Measurements from ENCODE around the gene IFITM5. TPM values are rescaled to one million over a fixed set of nuclear protein-coding genes. Genes with fewer than 3 reads are reported as not detected.
A peak's percentile ranks its signal among the peaks of the same experiment; 100 is the strongest.

IFITM5 gene
- total and polyA plus RNA-seq, 12 donors: not detected

DNA sequence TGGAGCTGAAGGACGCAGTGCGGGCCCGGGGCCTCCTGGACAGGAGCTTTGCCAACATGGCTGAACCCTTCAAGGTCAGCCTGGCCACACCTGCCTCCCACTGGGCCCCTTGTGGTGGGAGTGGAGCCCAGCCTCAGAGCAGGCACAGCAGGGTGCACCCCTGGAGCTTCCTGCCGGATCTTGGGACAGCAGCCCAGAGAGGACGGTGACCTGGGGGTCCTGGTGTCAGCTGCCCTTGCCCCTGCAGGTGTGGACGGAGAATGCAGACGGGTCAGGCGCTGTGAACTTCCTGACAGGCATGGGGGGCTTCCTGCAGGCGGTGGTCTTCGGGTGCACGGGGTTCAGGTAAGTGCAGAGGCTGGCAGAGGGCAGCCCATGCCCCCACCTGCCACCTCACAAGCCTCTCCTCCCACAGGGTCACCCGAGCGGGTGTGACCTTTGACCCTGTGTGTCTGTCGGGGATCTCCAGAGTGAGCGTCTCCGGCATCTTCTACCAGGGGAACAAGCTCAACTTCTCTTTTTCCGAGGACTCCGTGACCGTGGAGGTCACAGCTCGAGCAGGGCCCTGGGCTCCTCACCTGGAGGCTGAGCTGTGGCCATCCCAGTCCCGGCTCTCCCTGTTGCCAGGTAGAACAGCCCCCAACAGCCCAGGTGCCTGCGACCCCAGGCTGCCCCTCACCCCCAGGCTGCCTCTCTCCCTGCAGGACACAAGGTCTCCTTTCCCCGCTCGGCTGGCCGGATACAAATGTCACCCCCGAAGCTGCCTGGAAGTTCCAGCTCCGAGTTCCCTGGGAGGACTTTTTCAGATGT, 5.3 kb downstream of the IFITM5 start:
- peaks cover 0 to 36% (median 13%) of the 10 kb centered on the region in 7 donors for H3K27me3 ChIP-seq
- no peaks in the 10 kb centered on the region for H3K9me3 ChIP-seq
- intact Hi-C loops (cut with DNase I): no loop called here
- DNase-seq: peak in 1 of 2 donors; percentile 9
- no peak for ATAC-seq
- WGBS, 2 donors: 91 to 92% methylated on average over 26 to 27 of the region's 27 CpGs
- H3K27ac ChIP-seq: no peak overlapping the region
- peaks cover 0 to 33% (median 16%) of the 10 kb centered on the region in 9 donors for H3K4me1 ChIP-seq
- peaks cover 0 to 33% (median 0%) of the 10 kb centered on the region in 9 donors for H3K36me3 ChIP-seq
- TF ChIP-seq, protein P1, sequence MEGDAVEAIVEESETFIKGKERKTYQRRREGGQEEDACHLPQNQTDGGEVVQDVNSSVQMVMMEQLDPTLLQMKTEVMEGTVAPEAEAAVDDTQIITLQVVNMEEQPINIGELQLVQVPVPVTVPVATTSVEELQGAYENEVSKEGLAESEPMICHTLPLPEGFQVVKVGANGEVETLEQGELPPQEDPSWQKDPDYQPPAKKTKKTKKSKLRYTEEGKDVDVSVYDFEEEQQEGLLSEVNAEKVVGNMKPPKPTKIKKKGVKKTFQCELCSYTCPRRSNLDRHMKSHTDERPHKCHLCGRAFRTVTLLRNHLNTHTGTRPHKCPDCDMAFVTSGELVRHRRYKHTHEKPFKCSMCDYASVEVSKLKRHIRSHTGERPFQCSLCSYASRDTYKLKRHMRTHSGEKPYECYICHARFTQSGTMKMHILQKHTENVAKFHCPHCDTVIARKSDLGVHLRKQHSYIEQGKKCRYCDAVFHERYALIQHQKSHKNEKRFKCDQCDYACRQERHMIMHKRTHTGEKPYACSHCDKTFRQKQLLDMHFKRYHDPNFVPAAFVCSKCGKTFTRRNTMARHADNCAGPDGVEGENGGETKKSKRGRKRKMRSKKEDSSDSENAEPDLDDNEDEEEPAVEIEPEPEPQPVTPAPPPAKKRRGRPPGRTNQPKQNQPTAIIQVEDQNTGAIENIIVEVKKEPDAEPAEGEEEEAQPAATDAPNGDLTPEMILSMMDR (IDR thresholded peaks at IDR 0.05): no peak
- H3K4me3 ChIP-seq: no peak overlapping the region

DNA sequence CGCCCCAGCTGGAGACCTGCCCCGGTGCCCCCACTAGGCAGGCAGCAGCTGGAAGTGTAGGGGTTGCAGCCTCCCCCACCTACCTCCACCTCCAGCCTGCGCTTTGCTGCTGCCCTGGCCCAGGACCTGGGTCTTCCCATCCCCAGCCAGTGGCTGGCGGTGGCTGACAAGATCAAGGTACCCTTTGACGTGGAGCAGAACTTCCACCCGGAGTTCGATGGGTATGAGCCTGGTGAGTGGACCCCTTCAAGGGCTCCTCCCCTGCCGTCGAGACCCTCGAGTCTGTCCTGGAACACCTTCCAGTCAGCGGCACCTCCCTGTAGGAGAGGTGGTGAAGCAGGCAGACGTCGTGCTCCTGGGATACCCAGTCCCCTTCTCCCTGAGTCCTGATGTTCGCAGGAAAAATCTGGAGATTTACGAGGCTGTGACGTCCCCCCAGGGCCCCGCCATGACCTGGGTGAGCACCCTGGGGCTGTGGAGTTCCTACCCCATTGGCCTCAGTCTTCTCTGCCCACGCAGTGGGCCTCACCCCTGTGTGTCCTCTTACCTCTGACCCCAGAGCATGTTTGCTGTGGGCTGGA, 6.0 kb downstream of the IFITM5 start:
- no peaks in the 10 kb centered on the region for H3K9me3 ChIP-seq
- no peak overlapping the region for H3K27ac ChIP-seq
- intact Hi-C loops (cut with DNase I): no loop called here
- peaks cover 3 to 28% (median 19%) of the 10 kb centered on the region in 9 donors for H3K4me1 ChIP-seq
- H3K36me3 ChIP-seq: peaks cover 0 to 33% (median 0%) of the 10 kb centered on the region in 9 donors
- 79 to 86% methylated on average over 18 of the region's 18 CpGs for whole genome bisulfite sequencing, 2 donors
- ATAC-seq: no peak
- H3K4me3 ChIP-seq: no peak overlapping the region
- peaks cover 0 to 31% (median 8%) of the 10 kb centered on the region in 7 donors for H3K27me3 ChIP-seq
- TF ChIP-seq, protein P1 (IDR thresholded peaks at IDR 0.05): no peak
- peak in 1 of 2 donors; percentile 6 for DNase-seq

DNA sequence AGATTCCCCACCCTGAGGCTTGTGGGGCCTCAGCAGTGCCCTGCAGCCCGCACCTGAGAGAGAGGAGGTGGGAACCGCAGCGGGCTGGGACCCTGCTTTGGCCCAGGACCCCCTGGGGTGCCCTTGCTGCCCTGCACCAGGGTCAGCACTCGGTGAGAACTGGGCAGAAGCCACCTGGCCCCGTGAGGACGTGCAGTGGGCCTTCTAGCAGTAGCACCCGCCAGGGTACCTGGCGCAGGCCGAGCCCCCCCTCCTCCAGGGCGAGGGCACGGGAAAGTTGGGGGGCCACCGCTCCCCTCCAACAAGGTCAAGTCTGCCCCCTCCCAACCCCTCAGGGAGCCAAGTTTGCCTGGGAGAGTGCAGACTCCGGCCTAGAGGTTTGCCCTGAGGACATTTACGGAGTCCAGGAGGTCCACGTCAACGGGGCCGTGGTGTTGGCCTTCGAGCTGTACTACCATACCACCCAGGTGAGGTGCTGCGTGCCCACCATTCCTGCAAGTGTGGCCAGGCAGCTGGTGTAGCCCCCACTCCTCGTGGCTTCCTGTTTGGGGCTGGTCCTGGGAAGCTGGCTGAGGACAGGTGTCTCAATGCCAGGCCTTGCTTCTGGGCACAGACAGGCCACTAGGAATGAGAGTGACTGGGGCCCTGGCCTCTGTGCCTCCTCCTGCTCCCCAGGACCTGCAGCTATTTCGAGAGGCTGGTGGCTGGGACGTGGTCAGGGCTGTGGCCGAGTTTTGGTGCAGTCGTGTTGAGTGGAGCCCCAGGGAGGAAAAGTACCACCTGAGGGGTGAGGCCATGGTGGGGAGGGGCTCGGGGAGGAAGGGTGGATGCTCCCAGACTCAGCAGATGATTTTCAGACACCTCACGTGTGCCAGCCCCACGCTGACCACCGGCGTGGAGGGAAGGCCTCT, 6.9 kb downstream of the IFITM5 start:
- TF ChIP-seq, protein P1 (IDR thresholded peaks at IDR 0.05): no peak
- Histone ChIP-seq H3K4me1 (peaks cover 3 to 26% (median 19%) of the 10 kb centered on the region in 9 donors), H3K36me3 (peaks cover 0 to 33% (median 0%) of the 10 kb centered on the region in 9 donors), H3K27me3 (peaks cover 0 to 30% (median 8%) of the 10 kb centered on the region in 7 donors), H3K4me3 (no peak overlapping the region), H3K27ac (no peak overlapping the region), H3K9me3 (no peaks in the 10 kb centered on the region)
- DNase-seq (peak in 1 of 2 donors; percentile 10), ATAC-seq (no peak)
- WGBS, 2 donors: 93 to 94% methylated on average over 29 of the region's 29 CpGs
- intact Hi-C loops (cut with DNase I): no loop called here
